NAMALWA (cell line): ENCODE data around the gene SLC16A5.
"Not testable (repeated sequence)": the region's sequence is repeated elsewhere in the genome, so short reads cannot be mapped to it uniquely, and the experiment has no call there.

ENCODE experiments used
- DNase-seq: peaks from one replicate; pipeline ENCODE4 v3.0.0-alpha.2; 2015; ENCODE audit warnings: low spot score

SLC16A5 gene

DNA sequence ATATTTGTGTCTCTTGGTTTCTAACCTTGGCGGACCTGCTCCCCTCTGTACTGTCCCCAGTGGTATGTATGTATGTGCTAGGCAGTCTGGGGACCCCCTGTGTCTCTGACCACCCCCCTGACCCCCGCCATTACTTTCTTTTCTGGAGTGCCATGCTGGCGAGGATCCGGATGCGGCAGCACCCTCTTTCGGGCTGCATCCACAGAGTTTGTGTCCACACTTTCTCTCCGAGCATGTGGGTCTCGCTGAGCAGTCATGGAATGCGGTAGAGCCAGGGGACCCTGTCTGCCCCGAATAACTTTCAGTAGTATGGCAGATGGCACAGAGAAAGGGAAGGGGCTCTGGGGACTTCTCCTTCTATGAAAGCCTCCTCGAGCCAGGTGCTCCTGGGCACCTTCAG, 23.7 kb upstream of the SLC16A5 start:
- DNase-seq, result no peak

DNA sequence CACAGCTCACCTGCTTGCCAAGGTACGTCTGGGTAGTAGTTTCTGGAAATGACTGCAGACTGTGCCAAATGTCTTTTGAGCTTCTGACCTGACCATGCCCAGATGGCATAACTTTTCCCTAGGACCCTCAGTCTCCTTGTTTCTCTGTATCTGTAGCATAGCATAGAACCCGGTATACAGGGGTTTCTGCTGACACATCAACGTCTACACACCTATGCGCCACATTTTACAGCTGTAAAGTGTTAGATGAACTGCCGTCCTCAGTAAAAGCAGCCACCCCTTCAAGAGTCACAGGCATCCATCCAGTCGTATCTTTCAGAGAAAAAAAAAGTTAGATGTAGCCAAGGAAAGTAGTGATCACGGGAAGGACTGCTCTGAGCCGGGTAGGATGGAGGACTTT, 23.3 kb upstream of the SLC16A5 start:
- DNase-seq, result no peak

DNA sequence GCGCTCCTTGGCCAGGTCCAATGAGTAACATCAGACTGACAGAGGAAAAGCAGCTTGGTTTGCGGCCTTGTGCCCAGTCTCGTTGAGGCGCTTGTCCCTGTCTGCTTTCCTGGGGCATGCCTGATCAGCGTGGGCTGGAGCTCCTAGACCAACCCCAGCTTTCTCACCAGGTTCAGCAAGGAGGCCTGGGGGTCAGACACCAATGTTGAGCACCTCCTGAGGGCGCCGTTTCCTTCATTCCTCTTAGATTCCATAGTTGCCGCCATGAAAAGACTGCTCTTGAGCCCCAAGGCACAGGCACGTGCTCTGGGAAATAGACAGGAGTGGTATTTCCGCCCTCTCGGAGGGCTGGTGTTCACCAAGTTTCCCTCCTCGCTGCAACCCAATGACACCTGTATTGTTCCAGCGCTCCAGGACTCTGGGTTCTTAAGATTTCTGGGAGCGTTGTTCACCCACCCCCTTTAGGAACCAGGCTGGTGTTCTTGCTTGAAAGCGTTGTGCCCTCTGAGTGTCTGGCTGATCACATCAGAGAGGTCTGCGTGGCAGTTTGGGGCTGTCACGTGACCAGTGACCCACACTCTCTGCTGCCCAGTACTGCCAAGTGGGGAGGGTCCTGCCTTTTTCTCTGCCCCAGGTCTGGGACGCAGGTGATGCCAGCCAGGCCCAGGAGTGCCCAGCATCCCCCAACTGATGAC, 22.7 kb upstream of the SLC16A5 start:
- DNase-seq, result no peak

DNA sequence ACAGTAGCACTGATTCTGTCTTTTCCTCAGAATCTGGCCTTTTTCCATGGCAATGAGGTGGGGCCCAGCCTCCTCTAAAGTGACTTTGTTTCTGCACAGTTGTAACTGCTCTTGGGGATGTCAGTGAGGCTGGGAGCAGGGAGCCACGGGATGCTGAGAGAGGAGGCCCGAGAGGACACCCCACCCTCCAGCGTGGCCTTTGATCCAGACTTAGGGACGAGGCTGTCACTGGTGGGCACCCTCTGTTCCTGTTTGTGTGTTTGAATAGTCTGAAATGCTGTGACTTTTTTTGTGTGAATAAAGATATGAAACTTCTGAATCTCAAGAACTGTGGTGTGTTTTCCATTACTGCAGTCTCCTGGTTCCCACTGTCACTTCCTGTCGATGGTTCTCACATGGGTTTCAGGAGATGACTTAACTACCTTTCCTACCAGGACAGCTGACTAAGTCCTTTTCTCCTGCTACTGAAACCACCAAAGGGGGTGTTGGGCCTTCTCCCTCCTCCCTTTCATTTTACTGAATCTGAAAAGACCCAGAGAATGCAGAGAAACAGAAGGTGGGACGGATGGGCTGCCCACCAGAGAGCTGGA, 22.1 kb upstream of the SLC16A5 start:
- no peak for DNase-seq

DNA sequence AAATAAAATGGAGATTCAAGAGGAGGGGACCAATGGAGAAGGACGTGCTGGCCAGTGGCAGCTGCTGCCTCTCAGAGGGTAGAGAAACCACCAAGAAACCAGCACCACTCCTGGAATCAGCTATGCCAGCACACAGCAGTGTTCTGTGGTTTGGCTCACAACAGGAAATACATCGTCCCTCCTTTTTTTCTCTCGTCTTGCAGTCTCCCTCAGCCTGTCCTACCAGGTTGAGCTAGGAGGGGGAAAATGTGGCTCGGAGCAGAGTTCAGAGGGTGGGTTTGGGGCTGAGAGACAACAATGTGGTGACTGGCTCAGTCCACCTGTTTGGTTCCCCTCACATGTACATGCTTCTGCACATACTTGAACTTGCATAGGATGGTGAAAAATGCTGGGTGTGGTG, 19.9 kb upstream of the SLC16A5 start:
- no peak for DNase-seq

DNA sequence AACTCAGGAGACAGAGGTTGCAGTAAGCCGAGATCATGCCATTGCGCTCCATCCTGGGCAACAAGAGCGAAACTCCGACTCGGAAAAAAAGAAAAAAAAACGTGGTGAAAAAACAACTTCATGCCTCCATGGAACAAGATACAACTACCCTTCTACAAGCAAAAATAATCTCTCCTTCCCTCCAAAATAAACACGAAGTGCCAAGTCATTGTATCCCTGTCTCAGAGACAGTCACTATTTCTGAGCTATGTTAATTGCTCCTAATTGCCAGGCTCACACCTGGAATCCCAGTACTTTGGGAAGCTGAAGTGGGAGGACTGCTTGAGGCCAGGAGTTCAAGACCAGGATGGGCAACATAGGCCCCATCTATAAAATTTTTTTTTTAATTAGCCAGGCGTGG, 19.0 kb upstream of the SLC16A5 start:
- DNase-seq, result no peak

DNA sequence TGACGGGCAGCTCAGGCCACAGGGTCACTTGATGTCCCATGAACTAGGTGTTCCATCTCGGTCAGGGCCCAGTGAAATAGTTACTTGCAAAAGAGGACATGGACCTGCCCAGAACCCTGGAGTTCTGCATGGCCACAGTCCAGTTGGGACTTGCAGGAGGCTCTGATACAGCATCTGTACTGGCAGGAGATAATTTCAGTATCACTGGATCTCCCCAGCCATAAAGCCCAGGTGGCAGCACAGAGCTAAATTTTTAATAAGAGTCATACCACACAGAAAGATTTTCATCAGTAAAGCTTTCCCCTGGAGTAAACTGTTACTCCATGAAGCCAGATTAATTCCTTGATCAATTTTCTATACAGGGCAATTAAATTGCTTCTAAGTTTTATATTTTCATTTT, 18.0 kb upstream of the SLC16A5 start:
- peak; percentile 47 for DNase-seq

DNA sequence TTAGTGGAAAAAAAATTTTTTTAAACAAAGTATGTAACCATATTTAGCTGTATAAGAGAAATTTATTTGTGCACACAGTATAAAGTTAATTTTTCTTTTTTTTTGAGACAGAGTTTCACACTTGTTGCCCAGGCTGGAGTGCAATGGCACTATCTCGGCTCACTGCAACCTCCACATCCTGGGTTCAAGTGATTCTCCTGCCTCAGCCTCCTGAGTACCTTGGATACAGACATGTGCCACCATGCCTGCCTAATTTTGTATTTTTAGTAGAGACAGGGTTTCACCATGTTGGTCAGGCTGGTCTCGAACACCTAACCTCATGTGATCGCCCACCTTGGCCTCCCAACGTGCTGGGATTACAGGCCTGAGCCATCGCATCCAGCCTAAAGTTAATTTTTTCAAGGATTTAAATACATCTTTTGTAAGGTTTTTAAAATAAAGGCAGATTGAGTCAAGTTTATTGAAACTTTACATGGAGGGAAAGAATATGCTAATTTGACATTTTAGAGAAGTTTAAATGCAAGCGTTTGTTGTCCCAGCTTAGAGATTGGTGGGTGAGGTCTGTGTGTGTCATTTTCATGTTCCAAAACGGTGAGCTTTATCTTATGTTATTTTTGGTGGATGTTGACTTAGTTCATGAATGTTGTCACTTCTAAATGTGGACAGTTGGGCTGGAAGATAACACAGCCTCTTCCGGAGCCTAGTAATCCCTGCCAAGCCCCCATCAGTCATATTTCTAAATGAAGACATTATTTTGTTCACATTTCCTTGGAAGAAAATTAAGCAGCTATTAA, 16.1 kb upstream of the SLC16A5 start:
- not testable (repeated sequence) for DNase-seq

DNA sequence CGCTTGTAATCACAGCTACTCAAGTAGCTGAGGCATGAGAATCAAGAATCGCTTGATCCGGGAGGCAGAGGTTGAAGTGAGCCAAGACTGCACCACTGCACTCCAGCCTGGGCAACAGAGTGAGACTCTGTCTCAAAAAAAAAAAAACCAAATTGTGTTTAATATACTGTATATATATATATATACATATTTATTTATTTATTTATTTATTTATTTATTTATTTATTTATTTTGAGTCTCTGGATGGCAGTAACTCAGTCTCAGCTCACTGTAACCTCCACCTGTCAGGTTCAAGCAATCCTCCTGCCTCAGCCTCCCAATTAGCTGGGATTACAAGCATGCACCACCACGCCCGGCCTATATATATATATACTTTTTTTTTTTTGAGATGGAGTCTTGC, 14.8 kb upstream of the SLC16A5 start:
- DNase-seq, result not testable (repeated sequence)

DNA sequence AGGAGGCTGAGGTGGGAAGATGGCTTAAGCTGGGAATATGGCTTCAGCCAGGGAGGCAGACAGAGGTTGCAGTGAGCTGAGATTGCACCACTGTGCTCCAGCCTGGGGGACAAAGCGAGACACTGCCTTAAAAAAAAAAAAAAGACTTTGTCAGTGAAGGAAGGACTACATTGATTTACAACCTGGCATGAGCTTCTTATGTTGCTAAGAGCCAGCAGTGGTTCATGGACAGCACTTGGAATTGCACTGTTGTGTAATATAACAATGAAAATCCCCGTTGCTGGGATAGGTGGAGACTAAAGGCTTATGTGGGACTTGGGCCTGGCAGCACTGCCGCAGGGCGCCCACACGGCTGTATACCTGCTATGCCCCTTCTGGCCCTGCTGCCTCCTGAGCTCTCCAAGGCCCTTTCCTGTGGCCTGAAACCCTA, 14.1 kb upstream of the SLC16A5 start:
- DNase-seq, result no peak

DNA sequence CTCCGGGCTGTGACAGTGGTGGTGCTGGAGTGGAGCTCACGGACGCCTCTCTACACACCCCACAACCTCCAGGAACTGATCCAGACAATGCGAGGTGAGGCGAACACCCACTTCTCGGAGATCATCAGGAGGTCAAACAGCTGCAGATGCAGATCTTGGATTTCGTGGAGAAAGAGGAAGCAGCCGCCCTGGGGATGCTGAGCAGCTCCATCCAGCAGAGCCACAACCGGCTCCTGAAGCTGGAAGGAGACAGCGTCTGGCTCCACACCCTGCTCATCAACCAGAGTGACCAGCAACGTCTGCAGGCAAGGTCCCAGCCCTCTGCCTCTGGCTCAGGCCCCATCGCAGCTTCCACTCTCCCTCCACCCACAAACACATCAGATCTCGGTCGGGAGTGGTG, 13.2 kb upstream of the SLC16A5 start:
- DNase-seq, result no peak

DNA sequence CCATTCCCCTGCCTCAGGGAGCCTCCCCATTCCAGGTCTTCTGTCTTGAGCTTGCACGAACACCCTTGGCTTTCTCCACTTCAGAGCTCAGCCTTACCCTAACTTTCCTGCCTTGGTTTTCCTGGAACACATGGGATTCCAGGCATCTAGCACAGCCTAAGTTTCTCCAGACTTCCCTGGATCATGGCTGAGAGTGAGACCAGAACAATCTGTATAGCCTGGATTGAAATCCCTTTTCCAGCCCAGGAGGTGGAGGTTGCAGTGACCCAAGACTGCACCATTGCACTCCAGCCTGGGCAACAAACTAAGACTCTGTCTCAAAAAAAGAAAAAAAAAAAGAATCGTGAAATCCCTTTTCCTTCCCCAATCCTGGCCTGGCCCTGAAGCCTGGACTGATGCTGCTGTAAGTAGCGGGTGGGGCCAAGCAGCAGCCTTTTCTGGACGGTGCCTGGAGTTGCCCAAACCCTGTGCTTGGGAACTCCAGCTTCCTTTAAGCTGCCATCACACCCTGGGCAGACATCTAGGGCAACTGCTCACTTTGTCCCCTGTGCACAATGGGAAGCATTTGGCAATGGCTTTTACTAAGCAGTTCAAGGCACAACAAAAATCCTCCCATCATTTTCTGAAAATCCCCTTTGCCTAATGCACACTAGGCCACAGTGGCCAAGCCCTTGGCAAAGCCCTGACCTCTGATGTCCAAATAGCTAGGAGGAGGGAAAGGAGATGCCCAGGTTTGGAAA, 12.0 kb upstream of the SLC16A5 start:
- no peak for DNase-seq

DNA sequence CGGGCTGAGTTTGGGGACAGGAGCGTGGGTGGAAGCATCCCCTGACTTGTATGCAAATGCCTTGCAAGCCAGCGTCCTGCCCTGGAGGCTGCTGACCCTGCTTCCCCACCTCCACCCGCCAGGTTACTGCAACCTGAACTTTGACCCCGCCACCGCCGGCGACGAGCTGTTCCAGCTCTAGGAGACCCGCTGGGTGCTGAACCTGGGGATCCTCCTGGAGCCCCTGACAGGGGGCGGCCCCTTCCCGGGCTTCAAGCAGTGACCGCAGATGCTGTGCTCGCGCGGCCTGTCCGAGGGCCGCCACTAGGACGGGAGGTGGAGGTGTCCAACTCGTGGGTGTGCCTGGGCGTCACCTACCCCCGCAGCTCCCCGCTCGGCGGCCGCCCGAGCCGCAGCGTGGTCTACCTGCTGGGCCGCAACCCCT, 10.7 kb upstream of the SLC16A5 start:
- no peak for DNase-seq

DNA sequence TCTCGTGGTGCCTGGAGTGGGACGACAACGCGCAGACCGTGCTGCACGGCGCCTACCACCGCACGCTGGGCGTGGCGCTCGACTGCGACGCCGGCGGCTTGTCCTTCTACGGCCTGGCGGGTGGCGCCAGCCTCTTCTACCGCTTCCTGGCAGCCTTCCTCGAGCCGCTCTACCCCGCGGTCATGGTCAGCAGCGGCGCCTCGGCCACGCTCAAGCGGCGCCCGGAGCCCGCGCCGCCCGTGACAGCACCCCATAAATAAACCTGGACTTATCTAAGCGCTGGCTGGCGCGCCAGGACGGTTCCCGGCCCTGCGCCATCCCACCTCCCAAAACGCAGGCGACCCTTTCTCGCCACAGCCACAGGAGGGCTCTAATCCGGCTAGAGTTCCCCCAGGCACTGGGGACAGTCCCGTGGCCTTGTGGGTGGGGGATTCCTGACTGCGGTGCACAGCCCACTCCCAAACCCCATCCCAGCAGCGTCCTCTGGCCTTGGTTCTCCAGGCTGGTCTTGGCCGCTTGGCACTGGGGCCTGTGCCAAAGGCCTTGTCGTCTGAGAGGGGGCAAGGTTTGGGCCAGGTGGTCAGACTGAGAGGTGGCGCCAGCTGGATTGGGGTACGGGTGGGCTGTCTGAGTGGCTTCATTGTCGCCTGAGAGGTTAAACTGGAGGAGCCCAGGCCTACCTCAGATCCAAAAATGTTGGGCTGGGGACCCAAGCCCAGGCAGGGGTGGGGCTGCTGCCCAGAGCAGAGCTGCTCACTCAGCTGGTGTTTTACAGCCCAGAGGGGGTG, 10.1 kb upstream of the SLC16A5 start:
- DNase-seq, result no peak

DNA sequence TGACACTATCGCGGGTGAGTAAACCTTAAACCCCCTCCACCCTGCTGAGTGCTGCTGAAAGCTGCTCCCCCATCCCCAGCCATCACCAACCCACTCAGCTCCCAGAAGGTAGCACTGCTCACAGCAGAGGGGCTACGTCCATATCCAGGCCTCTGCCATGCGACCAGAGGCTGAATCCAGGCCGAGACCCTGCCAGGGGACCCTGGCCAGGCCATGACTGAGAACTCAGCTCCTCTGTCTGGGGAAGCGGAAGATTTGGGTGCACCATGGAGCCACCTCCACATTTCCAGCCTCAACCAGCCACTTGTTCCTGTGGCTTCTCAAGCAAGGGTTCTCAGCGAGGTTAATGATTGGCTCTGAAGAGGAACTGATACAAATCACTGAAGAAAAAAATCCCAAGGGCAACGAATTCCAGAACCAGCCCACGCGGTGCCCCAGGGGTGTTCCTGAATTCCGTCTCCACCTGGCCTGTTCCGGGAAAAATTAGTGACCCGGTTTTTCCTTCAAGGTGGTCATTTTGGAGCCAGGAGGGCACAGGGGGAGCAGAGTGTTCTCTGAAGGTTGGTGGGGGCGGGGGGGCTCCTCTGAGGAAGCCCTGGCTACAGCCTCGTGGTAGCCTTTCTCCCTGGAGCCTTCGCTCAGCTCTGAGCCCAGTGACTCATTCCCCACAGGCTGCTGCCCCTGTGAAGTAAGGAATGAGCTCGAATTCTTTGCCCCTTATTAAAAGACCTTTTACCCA, 9.3 kb upstream of the SLC16A5 start:
- DNase-seq, result no peak

DNA sequence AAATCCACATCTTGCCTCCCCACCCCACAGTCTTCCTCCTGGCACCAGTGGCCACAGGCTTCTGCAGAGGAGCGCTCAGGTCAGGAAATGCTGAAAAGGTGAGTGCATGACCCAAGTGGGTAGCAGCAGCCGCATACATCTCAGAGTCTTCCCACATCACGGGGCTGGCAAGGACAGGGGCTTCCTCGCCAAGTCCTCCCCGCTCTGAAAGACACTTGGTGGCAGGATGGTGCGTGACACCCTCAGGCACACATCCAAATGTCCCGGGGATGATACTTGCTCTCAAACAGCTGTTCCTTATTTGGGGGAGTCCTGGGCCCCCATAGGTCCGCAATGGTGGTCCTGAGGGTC, 8.8 kb upstream of the SLC16A5 start:
- no peak for DNase-seq

DNA sequence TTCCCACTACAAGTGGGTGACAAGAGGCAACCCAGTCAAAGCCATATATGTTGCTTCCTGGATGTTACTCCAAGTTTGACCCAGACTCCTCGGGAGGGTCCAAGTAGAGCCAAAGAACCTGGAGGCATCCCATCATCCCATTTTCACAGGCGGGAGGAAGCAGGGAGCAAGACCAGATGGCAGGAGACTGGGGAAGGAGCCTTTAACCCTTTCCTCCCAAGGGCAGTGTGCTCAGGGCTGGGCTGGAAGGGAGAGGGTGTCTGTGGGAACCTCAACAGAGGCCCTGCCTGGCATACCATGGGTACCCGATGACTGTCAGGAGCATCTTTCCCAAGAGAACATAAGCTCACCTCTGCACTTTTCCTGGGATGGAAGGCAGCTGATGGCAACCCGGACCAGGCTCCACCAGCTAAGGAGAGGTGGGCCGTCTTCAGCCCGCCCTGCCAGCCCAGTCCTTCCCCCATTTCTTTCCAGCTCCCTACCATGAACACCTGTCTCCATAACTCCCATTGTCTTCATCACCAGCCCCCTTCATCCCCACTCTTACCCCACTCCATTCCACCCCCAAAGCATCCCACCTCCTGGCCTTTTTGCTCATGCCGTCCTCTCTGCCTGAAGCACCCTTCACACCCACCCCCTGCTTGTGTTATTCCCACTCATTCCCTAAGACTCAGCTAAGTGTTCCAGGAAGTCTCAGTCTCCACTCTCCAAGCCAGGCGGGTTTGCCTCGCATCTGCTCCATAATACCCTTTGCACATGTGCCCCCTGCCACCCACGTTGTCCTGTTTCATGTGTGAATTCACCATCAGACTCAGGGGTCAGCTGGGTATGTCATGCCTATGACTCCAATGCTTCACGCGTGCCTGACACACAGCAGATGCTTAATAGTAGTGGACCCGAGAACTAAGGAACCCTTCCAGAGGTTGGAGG, 5.9 kb upstream of the SLC16A5 start:
- no peak for DNase-seq

DNA sequence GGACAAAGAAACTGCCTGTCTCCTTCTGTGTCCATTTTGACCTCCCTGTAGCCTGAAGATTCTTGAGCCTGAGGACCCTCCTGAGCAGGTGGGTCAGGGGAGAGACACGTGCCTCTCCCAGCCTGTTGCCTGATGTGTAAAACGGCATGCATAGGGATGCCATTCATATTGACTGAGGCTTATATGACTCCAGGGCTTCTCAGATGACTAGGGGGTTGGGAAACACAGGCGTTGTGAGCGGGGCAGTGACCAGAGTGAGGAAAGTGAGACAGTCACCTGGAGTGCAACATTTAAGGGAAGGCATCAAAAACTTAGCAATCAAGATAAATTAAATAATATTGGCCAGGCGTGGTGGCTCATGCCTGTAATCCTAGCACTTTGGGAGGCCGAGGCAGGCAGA, 5.1 kb upstream of the SLC16A5 start:
- no peak for DNase-seq

DNA sequence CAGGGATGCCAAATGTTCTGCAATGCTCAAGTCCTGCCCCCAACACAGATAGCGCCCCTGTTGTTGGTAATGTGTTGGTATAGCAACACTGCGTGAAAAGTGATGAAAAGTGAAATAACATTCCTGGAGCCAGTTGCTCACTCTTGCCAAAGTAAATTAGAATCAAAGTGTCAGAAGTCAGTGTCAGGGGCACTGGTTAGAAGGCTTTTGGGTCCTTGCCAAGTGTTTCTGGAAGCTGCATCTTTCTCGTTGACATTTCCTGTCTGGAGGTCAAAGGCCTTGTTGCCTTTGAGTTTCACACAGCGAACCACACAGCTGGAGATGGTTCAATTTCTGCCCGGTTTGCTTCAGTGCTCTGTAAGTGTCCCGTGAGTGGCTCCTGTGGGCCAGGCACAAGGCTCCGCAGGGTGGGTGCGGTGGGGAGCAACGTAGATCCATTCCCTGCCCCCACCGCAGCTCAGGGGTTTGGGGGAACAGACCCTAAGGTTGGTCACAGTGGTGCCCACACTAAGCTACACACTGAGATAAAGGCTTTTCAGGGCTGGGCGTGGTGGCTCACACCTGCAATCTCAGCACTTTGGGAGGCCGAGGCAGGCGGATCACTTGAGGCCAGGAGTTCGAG, 3.6 kb upstream of the SLC16A5 start:
- DNase-seq, result no peak
